GM23338 (cell line): ENCODE measurements around the gene NFYA. TPM values are rescaled to one million over a fixed set of nuclear protein-coding genes. Genes with fewer than 3 reads are reported as not detected.

Source experiments
- ATAC-seq: fragments of 200-7000 bp; cut with Tn5 transposase; 3 replicates; pipeline ENCODE4 v1.9.1; 2020
- DNase-seq: peaks from one replicate; pipeline ENCODE4 v3.0.0-alpha.2; 2015; ENCODE audit warnings: low spot score
- H2AFZ ChIP-seq: fragments of 200-600 bp; sonication (generic); 2 replicates; pipeline ENCODE4 v1.8.0; 2016; ENCODE audit warnings: antibody characterized with exemption, mild to moderate bottlenecking, moderate library complexity
- H3F3A ChIP-seq: fragments of 200-600 bp; sonication (generic); replicated peaks from 2 replicates; pipeline ENCODE4 v1.8.0; 2017; ENCODE audit warnings: antibody characterized with exemption, mixed run types, low read depth
- H3K27ac ChIP-seq: fragments of 200-600 bp; sonication (generic); 2 replicates; pipeline ENCODE4 v1.6.1; 2016; ENCODE audit warnings: low read depth
- H3K27me3 ChIP-seq: fragments of 200-600 bp; sonication (generic); 2 replicates; pipeline ENCODE4 v1.8.0; 2016; ENCODE audit warnings: mild to moderate bottlenecking, mixed run types, moderate library complexity; ENCODE audit not compliant: insufficient read depth
- H3K36me3 ChIP-seq: fragments of 200-600 bp; sonication (generic); 2 replicates; pipeline ENCODE4 v1.8.0; 2016; ENCODE audit warnings: mild to moderate bottlenecking; ENCODE audit not compliant: insufficient read depth
- H3K4me1 ChIP-seq: fragments of 200-600 bp; sonication (generic); 2 replicates; pipeline ENCODE4 v1.8.0; 2016; ENCODE audit warnings: mild to moderate bottlenecking, moderate library complexity; ENCODE audit not compliant: insufficient read depth
- H3K4me2 ChIP-seq: fragments of 200-600 bp; sonication (generic); 2 replicates; pipeline ENCODE4 v1.7.1; 2017; ENCODE audit warnings: mixed run types
- H3K4me3 ChIP-seq: fragments of 200-600 bp; sonication (generic); 2 replicates; pipeline ENCODE4 v1.6.1; 2016; ENCODE audit warnings: mixed run types
- H3K79me2 ChIP-seq: fragments of 200-600 bp; sonication (generic); replicated peaks from 2 replicates; pipeline ENCODE4 v1.8.0; 2017; ENCODE audit warnings: mild to moderate bottlenecking; ENCODE audit not compliant: insufficient read depth
- H3K9me2 ChIP-seq: fragments of 200-600 bp; sonication (generic); 2 replicates; pipeline ENCODE4 v1.8.0; 2017; ENCODE audit not compliant: insufficient read depth
- H4K20me1 ChIP-seq: fragments of 200-600 bp; sonication (generic); replicated peaks from 2 replicates; pipeline ENCODE4 v1.8.0; 2017; ENCODE audit warnings: mild to moderate bottlenecking; ENCODE audit not compliant: insufficient read depth
- H3K27ac Mint-ChIP-seq: 2 replicates; pipeline ENCODE4 v1.8.0; 2020; ENCODE audit warnings: inconsistent platforms, mild to moderate bottlenecking, moderate library complexity, mixed read lengths
- H3K27me3 Mint-ChIP-seq: 3 replicates; pipeline ENCODE4 v1.8.0; 2022; ENCODE audit warnings: low read depth, mild to moderate bottlenecking, moderate library complexity, mixed read lengths, inconsistent platforms; ENCODE audit not compliant: insufficient read depth, poor library complexity
- H3K36me3 Mint-ChIP-seq: 3 replicates; pipeline ENCODE4 v1.8.0; 2021; ENCODE audit warnings: low read depth, mild to moderate bottlenecking, inconsistent platforms, moderate library complexity, mixed read lengths
- H3K4me1 Mint-ChIP-seq: 3 replicates; pipeline ENCODE4 v1.8.0; 2020; ENCODE audit warnings: mild to moderate bottlenecking, inconsistent platforms, mixed read lengths
- H3K4me3 Mint-ChIP-seq: 3 replicates; pipeline ENCODE4 v1.8.0; 2021; ENCODE audit warnings: moderate library complexity, mild to moderate bottlenecking, inconsistent platforms, mixed read lengths
- H3K9me3 Mint-ChIP-seq: 3 replicates; pipeline ENCODE4 v1.8.0; 2020; ENCODE audit warnings: moderate library complexity, mild to moderate bottlenecking, inconsistent platforms, mixed read lengths
- CREB1 ChIP-seq: fragments of 250-450 bp; sonication (Bioruptor Pico); IDR thresholded peaks from 2 replicates; pipeline ENCODE4 v1.5.0; 2020; ENCODE audit warnings: low read depth, mild to moderate bottlenecking, moderate library complexity
- EZH2 ChIP-seq: fragments of 200-600 bp; sonication (generic); IDR thresholded peaks from one replicate; pipeline ENCODE4 v1.8.0; 2017; ENCODE audit warnings: antibody characterized with exemption, mild to moderate bottlenecking, low read depth; ENCODE audit not compliant: unreplicated experiment
- EZH2phosphoT487 ChIP-seq: fragments of 200-600 bp; sonication (generic); IDR thresholded peaks from one replicate; pipeline ENCODE4 v1.8.1; 2018; ENCODE audit warnings: antibody characterized with exemption; ENCODE audit not compliant: unreplicated experiment
- JUNB ChIP-seq: IDR thresholded peaks from one replicate; pipeline ENCODE4 v1.6.1; 2016; ENCODE audit warnings: antibody characterized with exemption; ENCODE audit not compliant: unreplicated experiment
- NANOG ChIP-seq: IDR thresholded peaks from 2 replicates; pipeline ENCODE4 v1.6.1; 2016; ENCODE audit warnings: antibody characterized with exemption, borderline replicate concordance
- POLR2AphosphoS5 ChIP-seq: IDR thresholded peaks from 2 replicates; pipeline ENCODE4 v1.6.1; 2016; ENCODE audit warnings: antibody characterized with exemption, low read depth
- STAT1 ChIP-seq: IDR thresholded peaks from one replicate; pipeline ENCODE4 v1.6.1; 2016; ENCODE audit warnings: antibody characterized with exemption; ENCODE audit not compliant: unreplicated experiment
- ZNF114 ChIP-seq: fragments of 250-450 bp; sonication (Bioruptor Pico); IDR thresholded peaks from 2 replicates; pipeline ENCODE4 v1.5.0; 2020; ENCODE audit warnings: mild to moderate bottlenecking, moderate library complexity
- ZNF331 ChIP-seq: fragments of 250-450 bp; sonication (Bioruptor Pico); IDR thresholded peaks from 2 replicates; pipeline ENCODE4 v1.5.0; 2020; ENCODE audit warnings: low read depth, mild to moderate bottlenecking, moderate library complexity
- polyA plus RNA-seq: library from polyadenylated mRNA; unstranded; fragments of >200 nt; fragmentation: Nextera tagmentation; extraction: Ambion mirVana; gene quantifications from 2 replicates; pipeline ENCODE4 v1.2.1, GENCODE V29; 2016
- total RNA-seq: library from RNA; depleted of rRNA; stranded (reverse); fragments of >200 nt; shearing (Covaris generic); gene quantifications from 2 replicates; pipeline ENCODE4 v1.2.3, GENCODE V29; 2014
- TF ChIP-seq, protein P1 (sequence below): fragments of 250-450 bp; sonication (Bioruptor Pico); IDR thresholded peaks from 2 replicates; pipeline ENCODE4 v1.5.0; 2020; ENCODE audit warnings: mild to moderate bottlenecking, moderate library complexity
- TF ChIP-seq, protein P2 (sequence below), 2 experiments: fragments of 200-600 bp in 1 of 2; sonication (generic) in 1 of 2; conservative IDR thresholded peaks; 2 replicates each; pipeline versions ENCODE4 v1.5.1 to v1.6.1; 2016 to 2017; ENCODE audit warnings: antibody characterized with exemption in 2 of 2, low read depth in 2 of 2, mild to moderate bottlenecking in 2 of 2, moderate library complexity in 1 of 2
- TF ChIP-seq, protein P3 (sequence below): IDR thresholded peaks from one replicate; pipeline ENCODE4 v1.6.1; 2018; ENCODE audit warnings: antibody characterized with exemption; ENCODE audit not compliant: unreplicated experiment
- TF ChIP-seq, protein P4 (sequence below): IDR thresholded peaks from 2 replicates; pipeline ENCODE4 v1.6.1; 2016; ENCODE audit warnings: antibody characterized with exemption

Gene NFYA
- total and polyA plus RNA-seq, 2 experiments from 2014 or later, result 10.8 to 39.1 TPM

DNA sequence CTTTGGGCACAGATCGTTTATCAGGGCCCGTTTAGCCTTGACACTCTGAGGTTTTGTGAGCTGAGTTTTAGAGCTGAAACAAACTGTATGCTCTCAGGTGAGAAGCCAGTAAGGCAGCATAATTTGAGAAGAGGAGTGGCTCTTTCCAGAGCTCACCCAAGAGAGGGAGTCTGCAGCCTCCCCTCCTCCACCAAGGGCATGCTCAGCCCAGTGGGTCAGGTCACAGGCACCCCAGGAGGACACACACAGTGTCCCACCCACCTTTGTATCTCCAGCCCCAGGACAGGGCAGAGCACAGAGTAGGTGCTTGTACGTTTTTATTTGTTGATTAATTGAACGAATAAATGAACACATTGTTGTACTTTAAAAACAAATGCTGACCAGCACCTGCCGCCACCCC lies 27.1 kb upstream of the NFYA start:
- no peaks in the 10 kb centered on the region for H4K20me1 ChIP-seq
- Mint-ChIP-seq H3K4me3 (no peak overlapping the region), H3K9me3 (no peaks in the 10 kb centered on the region), H3K27ac (no peak overlapping the region), H3K27me3 (peaks cover 2% of the 10 kb centered on the region), H3K4me1 (peaks cover 4% of the 10 kb centered on the region; the same call in 1 of the 3 replicates), H3K36me3 (no peaks in the 10 kb centered on the region)
- H3K4me3 ChIP-seq, result no peak overlapping the region
- no peaks in the 10 kb centered on the region for H3K27me3 ChIP-seq
- no peaks in the 10 kb centered on the region for H3K9me2 ChIP-seq
- ATAC-seq (no peak), DNase-seq (no peak)
- no peak overlapping the region for H3K4me2 ChIP-seq
- no peak for TF ChIP-seq ZNF331
- no peak for TF ChIP-seq JUNB
- TF ChIP-seq EZH2phosphoT487, result no peak
- TF ChIP-seq, protein P1, sequence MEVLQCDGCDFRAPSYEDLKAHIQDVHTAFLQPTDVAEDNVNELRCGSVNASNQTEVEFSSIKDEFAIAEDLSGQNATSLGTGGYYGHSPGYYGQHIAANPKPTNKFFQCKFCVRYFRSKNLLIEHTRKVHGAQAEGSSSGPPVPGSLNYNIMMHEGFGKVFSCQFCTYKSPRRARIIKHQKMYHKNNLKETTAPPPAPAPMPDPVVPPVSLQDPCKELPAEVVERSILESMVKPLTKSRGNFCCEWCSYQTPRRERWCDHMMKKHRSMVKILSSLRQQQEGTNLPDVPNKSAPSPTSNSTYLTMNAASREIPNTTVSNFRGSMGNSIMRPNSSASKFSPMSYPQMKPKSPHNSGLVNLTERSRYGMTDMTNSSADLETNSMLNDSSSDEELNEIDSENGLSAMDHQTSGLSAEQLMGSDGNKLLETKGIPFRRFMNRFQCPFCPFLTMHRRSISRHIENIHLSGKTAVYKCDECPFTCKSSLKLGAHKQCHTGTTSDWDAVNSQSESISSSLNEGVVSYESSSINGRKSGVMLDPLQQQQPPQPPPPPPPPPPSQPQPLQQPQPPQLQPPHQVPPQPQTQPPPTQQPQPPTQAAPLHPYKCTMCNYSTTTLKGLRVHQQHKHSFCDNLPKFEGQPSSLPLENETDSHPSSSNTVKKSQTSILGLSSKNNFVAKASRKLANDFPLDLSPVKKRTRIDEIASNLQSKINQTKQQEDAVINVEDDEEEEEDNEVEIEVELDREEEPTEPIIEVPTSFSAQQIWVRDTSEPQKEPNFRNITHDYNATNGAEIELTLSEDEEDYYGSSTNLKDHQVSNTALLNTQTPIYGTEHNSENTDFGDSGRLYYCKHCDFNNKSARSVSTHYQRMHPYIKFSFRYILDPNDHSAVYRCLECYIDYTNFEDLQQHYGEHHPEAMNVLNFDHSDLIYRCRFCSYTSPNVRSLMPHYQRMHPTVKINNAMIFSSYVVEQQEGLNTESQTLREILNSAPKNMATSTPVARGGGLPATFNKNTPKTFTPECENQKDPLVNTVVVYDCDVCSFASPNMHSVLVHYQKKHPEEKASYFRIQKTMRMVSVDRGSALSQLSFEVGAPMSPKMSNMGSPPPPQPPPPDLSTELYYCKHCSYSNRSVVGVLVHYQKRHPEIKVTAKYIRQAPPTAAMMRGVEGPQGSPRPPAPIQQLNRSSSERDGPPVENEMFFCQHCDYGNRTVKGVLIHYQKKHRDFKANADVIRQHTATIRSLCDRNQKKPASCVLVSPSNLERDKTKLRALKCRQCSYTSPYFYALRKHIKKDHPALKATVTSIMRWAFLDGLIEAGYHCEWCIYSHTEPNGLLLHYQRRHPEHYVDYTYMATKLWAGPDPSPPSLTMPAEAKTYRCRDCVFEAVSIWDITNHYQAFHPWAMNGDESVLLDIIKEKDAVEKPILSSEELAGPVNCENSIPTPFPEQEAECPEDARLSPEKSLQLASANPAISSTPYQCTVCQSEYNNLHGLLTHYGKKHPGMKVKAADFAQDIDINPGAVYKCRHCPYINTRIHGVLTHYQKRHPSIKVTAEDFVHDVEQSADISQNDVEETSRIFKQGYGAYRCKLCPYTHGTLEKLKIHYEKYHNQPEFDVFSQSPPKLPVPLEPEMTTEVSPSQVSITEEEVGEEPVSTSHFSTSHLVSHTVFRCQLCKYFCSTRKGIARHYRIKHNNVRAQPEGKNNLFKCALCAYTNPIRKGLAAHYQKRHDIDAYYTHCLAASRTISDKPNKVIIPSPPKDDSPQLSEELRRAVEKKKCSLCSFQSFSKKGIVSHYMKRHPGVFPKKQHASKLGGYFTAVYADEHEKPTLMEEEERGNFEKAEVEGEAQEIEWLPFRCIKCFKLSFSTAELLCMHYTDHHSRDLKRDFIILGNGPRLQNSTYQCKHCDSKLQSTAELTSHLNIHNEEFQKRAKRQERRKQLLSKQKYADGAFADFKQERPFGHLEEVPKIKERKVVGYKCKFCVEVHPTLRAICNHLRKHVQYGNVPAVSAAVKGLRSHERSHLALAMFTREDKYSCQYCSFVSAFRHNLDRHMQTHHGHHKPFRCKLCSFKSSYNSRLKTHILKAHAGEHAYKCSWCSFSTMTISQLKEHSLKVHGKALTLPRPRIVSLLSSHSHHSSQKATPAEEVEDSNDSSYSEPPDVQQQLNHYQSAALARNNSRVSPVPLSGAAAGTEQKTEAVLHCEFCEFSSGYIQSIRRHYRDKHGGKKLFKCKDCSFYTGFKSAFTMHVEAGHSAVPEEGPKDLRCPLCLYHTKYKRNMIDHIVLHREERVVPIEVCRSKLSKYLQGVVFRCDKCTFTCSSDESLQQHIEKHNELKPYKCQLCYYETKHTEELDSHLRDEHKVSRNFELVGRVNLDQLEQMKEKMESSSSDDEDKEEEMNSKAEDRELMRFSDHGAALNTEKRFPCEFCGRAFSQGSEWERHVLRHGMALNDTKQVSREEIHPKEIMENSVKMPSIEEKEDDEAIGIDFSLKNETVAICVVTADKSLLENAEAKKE (CRISPR knock-in tag), result no peak
- TF ChIP-seq, protein P2, sequence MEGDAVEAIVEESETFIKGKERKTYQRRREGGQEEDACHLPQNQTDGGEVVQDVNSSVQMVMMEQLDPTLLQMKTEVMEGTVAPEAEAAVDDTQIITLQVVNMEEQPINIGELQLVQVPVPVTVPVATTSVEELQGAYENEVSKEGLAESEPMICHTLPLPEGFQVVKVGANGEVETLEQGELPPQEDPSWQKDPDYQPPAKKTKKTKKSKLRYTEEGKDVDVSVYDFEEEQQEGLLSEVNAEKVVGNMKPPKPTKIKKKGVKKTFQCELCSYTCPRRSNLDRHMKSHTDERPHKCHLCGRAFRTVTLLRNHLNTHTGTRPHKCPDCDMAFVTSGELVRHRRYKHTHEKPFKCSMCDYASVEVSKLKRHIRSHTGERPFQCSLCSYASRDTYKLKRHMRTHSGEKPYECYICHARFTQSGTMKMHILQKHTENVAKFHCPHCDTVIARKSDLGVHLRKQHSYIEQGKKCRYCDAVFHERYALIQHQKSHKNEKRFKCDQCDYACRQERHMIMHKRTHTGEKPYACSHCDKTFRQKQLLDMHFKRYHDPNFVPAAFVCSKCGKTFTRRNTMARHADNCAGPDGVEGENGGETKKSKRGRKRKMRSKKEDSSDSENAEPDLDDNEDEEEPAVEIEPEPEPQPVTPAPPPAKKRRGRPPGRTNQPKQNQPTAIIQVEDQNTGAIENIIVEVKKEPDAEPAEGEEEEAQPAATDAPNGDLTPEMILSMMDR (conservative IDR thresholded peaks at IDR 0.05; ENCODE audit: low read depth in 2 of 2), result no peak
- no peak for TF ChIP-seq CREB1
- no peak for TF ChIP-seq ZNF114
- TF ChIP-seq STAT1, result no peak
- TF ChIP-seq, protein P3, sequence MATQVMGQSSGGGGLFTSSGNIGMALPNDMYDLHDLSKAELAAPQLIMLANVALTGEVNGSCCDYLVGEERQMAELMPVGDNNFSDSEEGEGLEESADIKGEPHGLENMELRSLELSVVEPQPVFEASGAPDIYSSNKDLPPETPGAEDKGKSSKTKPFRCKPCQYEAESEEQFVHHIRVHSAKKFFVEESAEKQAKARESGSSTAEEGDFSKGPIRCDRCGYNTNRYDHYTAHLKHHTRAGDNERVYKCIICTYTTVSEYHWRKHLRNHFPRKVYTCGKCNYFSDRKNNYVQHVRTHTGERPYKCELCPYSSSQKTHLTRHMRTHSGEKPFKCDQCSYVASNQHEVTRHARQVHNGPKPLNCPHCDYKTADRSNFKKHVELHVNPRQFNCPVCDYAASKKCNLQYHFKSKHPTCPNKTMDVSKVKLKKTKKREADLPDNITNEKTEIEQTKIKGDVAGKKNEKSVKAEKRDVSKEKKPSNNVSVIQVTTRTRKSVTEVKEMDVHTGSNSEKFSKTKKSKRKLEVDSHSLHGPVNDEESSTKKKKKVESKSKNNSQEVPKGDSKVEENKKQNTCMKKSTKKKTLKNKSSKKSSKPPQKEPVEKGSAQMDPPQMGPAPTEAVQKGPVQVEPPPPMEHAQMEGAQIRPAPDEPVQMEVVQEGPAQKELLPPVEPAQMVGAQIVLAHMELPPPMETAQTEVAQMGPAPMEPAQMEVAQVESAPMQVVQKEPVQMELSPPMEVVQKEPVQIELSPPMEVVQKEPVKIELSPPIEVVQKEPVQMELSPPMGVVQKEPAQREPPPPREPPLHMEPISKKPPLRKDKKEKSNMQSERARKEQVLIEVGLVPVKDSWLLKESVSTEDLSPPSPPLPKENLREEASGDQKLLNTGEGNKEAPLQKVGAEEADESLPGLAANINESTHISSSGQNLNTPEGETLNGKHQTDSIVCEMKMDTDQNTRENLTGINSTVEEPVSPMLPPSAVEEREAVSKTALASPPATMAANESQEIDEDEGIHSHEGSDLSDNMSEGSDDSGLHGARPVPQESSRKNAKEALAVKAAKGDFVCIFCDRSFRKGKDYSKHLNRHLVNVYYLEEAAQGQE, result no peak
- no peak for TF ChIP-seq POLR2AphosphoS5
- TF ChIP-seq, protein P4, sequence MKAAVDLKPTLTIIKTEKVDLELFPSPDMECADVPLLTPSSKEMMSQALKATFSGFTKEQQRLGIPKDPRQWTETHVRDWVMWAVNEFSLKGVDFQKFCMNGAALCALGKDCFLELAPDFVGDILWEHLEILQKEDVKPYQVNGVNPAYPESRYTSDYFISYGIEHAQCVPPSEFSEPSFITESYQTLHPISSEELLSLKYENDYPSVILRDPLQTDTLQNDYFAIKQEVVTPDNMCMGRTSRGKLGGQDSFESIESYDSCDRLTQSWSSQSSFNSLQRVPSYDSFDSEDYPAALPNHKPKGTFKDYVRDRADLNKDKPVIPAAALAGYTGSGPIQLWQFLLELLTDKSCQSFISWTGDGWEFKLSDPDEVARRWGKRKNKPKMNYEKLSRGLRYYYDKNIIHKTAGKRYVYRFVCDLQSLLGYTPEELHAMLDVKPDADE, result no peak
- no peak for TF ChIP-seq EZH2
- no peak for TF ChIP-seq NANOG
- no peaks in the 10 kb centered on the region for H3K79me2 ChIP-seq
- no peak overlapping the region for H2AFZ ChIP-seq
- H3K36me3 ChIP-seq, result no peaks in the 10 kb centered on the region; the same call in 1 of the 2 replicates
- no peaks in the 10 kb centered on the region for H3F3A ChIP-seq
- no peak overlapping the region for H3K27ac ChIP-seq
- no peaks in the 10 kb centered on the region; the same call in 1 of the 2 replicates for H3K4me1 ChIP-seq
